ENCODE results near the gene MRTFA. TPM values are rescaled to one million over a fixed set of nuclear protein-coding genes. Genes with fewer than 3 reads are reported as not detected.
A peak's percentile ranks its signal among the peaks of the same experiment; 100 is the strongest.

The MRTFA gene
- total and polyA plus RNA-seq, 9 of the 15 experiments (the other 6 are each of a cell fraction or from before 2014, with no cell fraction given) = 0.84 to 21.1 (median 3.7) TPM

GRCh38 chr22:40654522-40655167 is 18.1 kb upstream of the MRTFA start (continued):
- TF ChIP-seq ZNF592 (IDR thresholded peaks at IDR 0.05) (peak; percentile 62), IFI16 (CRISPR knock-in tag; IDR thresholded peaks at IDR 0.05) (no peak), HINFP (tag; conservative IDR thresholded peaks at IDR 0.05; ENCODE audit: low read depth) (peak; percentile 45; the same call in 1 of the 2 replicates), MYC (IDR thresholded peaks at IDR 0.05; ENCODE audit: low read depth, low read length) (no peak), MYC (CRISPR knock-in tag; IDR thresholded peaks at IDR 0.05; ENCODE audit: borderline replicate concordance, low read depth) (no peak), MTA3 (IDR thresholded peaks at IDR 0.05; ENCODE audit: borderline replicate concordance) (0 out of 2 replicates have a peak, but pooled peaks have one; percentile 31), PHF20 (IDR thresholded peaks at IDR 0.05; ENCODE audit: partially characterized antibody) (no peak), E2F5 (CRISPR knock-in tag; IDR thresholded peaks at IDR 0.05) (no peak), MAFG (tag; conservative IDR thresholded peaks at IDR 0.05) (peak; percentile 80), CBX3 (IDR thresholded peaks at IDR 0.05; ENCODE audit: borderline replicate concordance in 1 of 2, low read length in 2 of 2) (no peak), TFAP4 (CRISPR knock-in tag; IDR thresholded peaks at IDR 0.05; ENCODE audit: borderline replicate concordance) (no peak; the same call in 1 of the 2 replicates), PHF21A (IDR thresholded peaks at IDR 0.05; ENCODE audit: borderline replicate concordance, low read depth) (no peak), CTCF (IDR thresholded peaks at IDR 0.05 in 2 of 3, conservative IDR thresholded peaks at IDR 0.05 in 1 of 3; ENCODE audit: insufficient read depth in 2 of 3, low read depth in 1 of 3, low read length in 3 of 3) (peak in 1 of 3 experiments; percentile 9; a peak in 1 of 6 replicates), BCOR (IDR thresholded peaks at IDR 0.05) (0 out of 2 replicates have a peak, but pooled peaks have one; percentile 11), EWSR1 (IDR thresholded peaks at IDR 0.05; ENCODE audit: borderline replicate concordance, low read depth, partially characterized antibody) (no peak), BRCA1 (IDR thresholded peaks at IDR 0.05) (no peak), BRCA1 (CRISPR knock-in tag; IDR thresholded peaks at IDR 0.05) (no peak), POU5F1 (IDR thresholded peaks at IDR 0.05; ENCODE audit: borderline replicate concordance, low read depth, low read length, partially characterized antibody) (no peak)
